ENCODE measurements around the gene GLCCI1.

GLCCI1 gene

GRCh38 chr7:8111282-8111960, 142.8 kb downstream of the GLCCI1 start:
- no peaks in the 10 kb centered on the region for H3K36me3 ChIP-seq (ENCODE audit: insufficient read depth, low read depth, low read length)
- H3K27ac ChIP-seq (ENCODE audit: low read length): no peak overlapping the region
- H3K4me3 ChIP-seq (ENCODE audit: low read length): no peak overlapping the region
- H3K4me1 ChIP-seq (ENCODE audit: insufficient read depth, low read length): peaks cover 10% of the 10 kb centered on the region; the same call in 1 of the 2 replicates
- no peak overlapping the region for H3K9ac ChIP-seq (ENCODE audit: low read depth, low read length)
- H3K9me3 ChIP-seq (ENCODE audit: insufficient read depth, low read depth, low read length): no peaks in the 10 kb centered on the region
- H3K27me3 ChIP-seq (ENCODE audit: insufficient read depth, low read length): no peaks in the 10 kb centered on the region

GRCh38 chr7:8112685-8113084, 144.1 kb downstream of the GLCCI1 start:
- H3K27ac ChIP-seq (ENCODE audit: low read length): no peak overlapping the region
- no peaks in the 10 kb centered on the region for H3K36me3 ChIP-seq (ENCODE audit: insufficient read depth, low read depth, low read length)
- H3K27me3 ChIP-seq (ENCODE audit: insufficient read depth, low read length): no peaks in the 10 kb centered on the region
- no peaks in the 10 kb centered on the region for H3K9me3 ChIP-seq (ENCODE audit: insufficient read depth, low read depth, low read length)
- no peak overlapping the region for H3K9ac ChIP-seq (ENCODE audit: low read depth, low read length)
- H3K4me1 ChIP-seq (ENCODE audit: insufficient read depth, low read length): peaks cover 10% of the 10 kb centered on the region; the same call in 1 of the 2 replicates
- H3K4me3 ChIP-seq (ENCODE audit: low read length): no peak overlapping the region

GRCh38 chr7:8113184-8113583, 144.6 kb downstream of the GLCCI1 start:
- peaks cover 10% of the 10 kb centered on the region; the same call in 1 of the 2 replicates for H3K4me1 ChIP-seq (ENCODE audit: insufficient read depth, low read length)
- H3K27me3 ChIP-seq (ENCODE audit: insufficient read depth, low read length): no peaks in the 10 kb centered on the region
- no peaks in the 10 kb centered on the region for H3K36me3 ChIP-seq (ENCODE audit: insufficient read depth, low read depth, low read length)
- H3K9ac ChIP-seq (ENCODE audit: low read depth, low read length): no peak overlapping the region
- no peaks in the 10 kb centered on the region for H3K9me3 ChIP-seq (ENCODE audit: insufficient read depth, low read depth, low read length)
- H3K4me3 ChIP-seq (ENCODE audit: low read length): no peak overlapping the region
- H3K27ac ChIP-seq (ENCODE audit: low read length): no peak overlapping the region

GRCh38 chr7:8114175-8114574, 145.6 kb downstream of the GLCCI1 start:
- H3K9ac ChIP-seq (ENCODE audit: low read depth, low read length): no peak overlapping the region
- H3K36me3 ChIP-seq (ENCODE audit: insufficient read depth, low read depth, low read length): no peaks in the 10 kb centered on the region
- H3K27me3 ChIP-seq (ENCODE audit: insufficient read depth, low read length): no peaks in the 10 kb centered on the region
- H3K27ac ChIP-seq (ENCODE audit: low read length): no peak overlapping the region
- no peak overlapping the region for H3K4me3 ChIP-seq (ENCODE audit: low read length)
- no peaks in the 10 kb centered on the region for H3K9me3 ChIP-seq (ENCODE audit: insufficient read depth, low read depth, low read length)
- peaks cover 11% of the 10 kb centered on the region; the same call in 1 of the 2 replicates for H3K4me1 ChIP-seq (ENCODE audit: insufficient read depth, low read length)

GRCh38 chr7:8115547-8116402, 147.2 kb downstream of the GLCCI1 start:
- no peak overlapping the region for H3K9ac ChIP-seq (ENCODE audit: low read depth, low read length)
- H3K27me3 ChIP-seq (ENCODE audit: insufficient read depth, low read length): no peaks in the 10 kb centered on the region
- H3K4me3 ChIP-seq (ENCODE audit: low read length): no peak overlapping the region
- H3K9me3 ChIP-seq (ENCODE audit: insufficient read depth, low read depth, low read length): no peaks in the 10 kb centered on the region
- no peak overlapping the region for H3K27ac ChIP-seq (ENCODE audit: low read length)
- H3K4me1 ChIP-seq (ENCODE audit: insufficient read depth, low read length): peaks cover 4% of the 10 kb centered on the region; the same call in 1 of the 2 replicates
- H3K36me3 ChIP-seq (ENCODE audit: insufficient read depth, low read depth, low read length): no peaks in the 10 kb centered on the region

- Histone ChIP-seq H3K4me1 (ENCODE audit: insufficient read depth, low read length) (peaks cover 2% of the 10 kb centered on the region; the same call in 1 of the 2 replicates), H3K9ac (ENCODE audit: low read depth, low read length) (no peak overlapping the region), H3K27ac (ENCODE audit: low read length) (no peak overlapping the region), H3K4me3 (ENCODE audit: low read length) (no peak overlapping the region), H3K36me3 (ENCODE audit: insufficient read depth, low read depth, low read length) (no peaks in the 10 kb centered on the region), H3K27me3 (ENCODE audit: insufficient read depth, low read length) (no peaks in the 10 kb centered on the region), H3K9me3 (ENCODE audit: insufficient read depth, low read depth, low read length) (no peaks in the 10 kb centered on the region)
Measured at GRCh38 chr7:8117195-8117594, 148.6 kb downstream of the GLCCI1 start.

GRCh38 chr7:8119262-8119661, 150.7 kb downstream of the GLCCI1 start:
- H3K4me1 ChIP-seq (ENCODE audit: insufficient read depth, low read length): peaks cover 2% of the 10 kb centered on the region; the same call in 1 of the 2 replicates
- no peaks in the 10 kb centered on the region for H3K36me3 ChIP-seq (ENCODE audit: insufficient read depth, low read depth, low read length)
- no peak overlapping the region for H3K27ac ChIP-seq (ENCODE audit: low read length)
- H3K4me3 ChIP-seq (ENCODE audit: low read length): no peak overlapping the region
- no peaks in the 10 kb centered on the region for H3K9me3 ChIP-seq (ENCODE audit: insufficient read depth, low read depth, low read length)
- no peaks in the 10 kb centered on the region for H3K27me3 ChIP-seq (ENCODE audit: insufficient read depth, low read length)
- no peak overlapping the region for H3K9ac ChIP-seq (ENCODE audit: low read depth, low read length)

GRCh38 chr7:8120390-8121058, 151.9 kb downstream of the GLCCI1 start:
- H3K4me3 ChIP-seq (ENCODE audit: low read length): no peak overlapping the region
- no peaks in the 10 kb centered on the region for H3K27me3 ChIP-seq (ENCODE audit: insufficient read depth, low read length)
- no peaks in the 10 kb centered on the region for H3K9me3 ChIP-seq (ENCODE audit: insufficient read depth, low read depth, low read length)
- H3K27ac ChIP-seq (ENCODE audit: low read length): no peak overlapping the region
- H3K36me3 ChIP-seq (ENCODE audit: insufficient read depth, low read depth, low read length): no peaks in the 10 kb centered on the region
- no peak overlapping the region for H3K9ac ChIP-seq (ENCODE audit: low read depth, low read length)
- H3K4me1 ChIP-seq (ENCODE audit: insufficient read depth, low read length): peaks cover 2% of the 10 kb centered on the region; the same call in 1 of the 2 replicates

- peaks cover 2% of the 10 kb centered on the region; the same call in 1 of the 2 replicates for H3K4me1 ChIP-seq (ENCODE audit: insufficient read depth, low read length)
- no peak overlapping the region for H3K27ac ChIP-seq (ENCODE audit: low read length)
- H3K4me3 ChIP-seq (ENCODE audit: low read length): no peak overlapping the region
- no peaks in the 10 kb centered on the region for H3K36me3 ChIP-seq (ENCODE audit: insufficient read depth, low read depth, low read length)
- H3K27me3 ChIP-seq (ENCODE audit: insufficient read depth, low read length): no peaks in the 10 kb centered on the region
- no peaks in the 10 kb centered on the region for H3K9me3 ChIP-seq (ENCODE audit: insufficient read depth, low read depth, low read length)
- H3K9ac ChIP-seq (ENCODE audit: low read depth, low read length): no peak overlapping the region
Measured at GRCh38 chr7:8121243-8121642, 152.6 kb downstream of the GLCCI1 start.

GRCh38 chr7:8125680-8126444, 157.3 kb downstream of the GLCCI1 start:
- H3K4me1 ChIP-seq (ENCODE audit: insufficient read depth, low read length): no peaks in the 10 kb centered on the region
- H3K27me3 ChIP-seq (ENCODE audit: insufficient read depth, low read length): no peaks in the 10 kb centered on the region
- H3K9me3 ChIP-seq (ENCODE audit: insufficient read depth, low read depth, low read length): no peaks in the 10 kb centered on the region
- no peak overlapping the region for H3K9ac ChIP-seq (ENCODE audit: low read depth, low read length)
- no peak overlapping the region for H3K27ac ChIP-seq (ENCODE audit: low read length)
- no peak overlapping the region for H3K4me3 ChIP-seq (ENCODE audit: low read length)
- no peaks in the 10 kb centered on the region for H3K36me3 ChIP-seq (ENCODE audit: insufficient read depth, low read depth, low read length)

- H3K36me3 ChIP-seq (ENCODE audit: insufficient read depth, low read depth, low read length): no peaks in the 10 kb centered on the region
- H3K9me3 ChIP-seq (ENCODE audit: insufficient read depth, low read depth, low read length): no peaks in the 10 kb centered on the region
- no peaks in the 10 kb centered on the region for H3K27me3 ChIP-seq (ENCODE audit: insufficient read depth, low read length)
- H3K4me3 ChIP-seq (ENCODE audit: low read length): no peak overlapping the region
- H3K27ac ChIP-seq (ENCODE audit: low read length): no peak overlapping the region
- H3K9ac ChIP-seq (ENCODE audit: low read depth, low read length): no peak overlapping the region
- no peaks in the 10 kb centered on the region for H3K4me1 ChIP-seq (ENCODE audit: insufficient read depth, low read length)
Measured at GRCh38 chr7:8126601-8127167, 158.1 kb downstream of the GLCCI1 start.

All from iPS-20b (cell line).